ENCODE measurements around the gene CNTLN.

DNA sequence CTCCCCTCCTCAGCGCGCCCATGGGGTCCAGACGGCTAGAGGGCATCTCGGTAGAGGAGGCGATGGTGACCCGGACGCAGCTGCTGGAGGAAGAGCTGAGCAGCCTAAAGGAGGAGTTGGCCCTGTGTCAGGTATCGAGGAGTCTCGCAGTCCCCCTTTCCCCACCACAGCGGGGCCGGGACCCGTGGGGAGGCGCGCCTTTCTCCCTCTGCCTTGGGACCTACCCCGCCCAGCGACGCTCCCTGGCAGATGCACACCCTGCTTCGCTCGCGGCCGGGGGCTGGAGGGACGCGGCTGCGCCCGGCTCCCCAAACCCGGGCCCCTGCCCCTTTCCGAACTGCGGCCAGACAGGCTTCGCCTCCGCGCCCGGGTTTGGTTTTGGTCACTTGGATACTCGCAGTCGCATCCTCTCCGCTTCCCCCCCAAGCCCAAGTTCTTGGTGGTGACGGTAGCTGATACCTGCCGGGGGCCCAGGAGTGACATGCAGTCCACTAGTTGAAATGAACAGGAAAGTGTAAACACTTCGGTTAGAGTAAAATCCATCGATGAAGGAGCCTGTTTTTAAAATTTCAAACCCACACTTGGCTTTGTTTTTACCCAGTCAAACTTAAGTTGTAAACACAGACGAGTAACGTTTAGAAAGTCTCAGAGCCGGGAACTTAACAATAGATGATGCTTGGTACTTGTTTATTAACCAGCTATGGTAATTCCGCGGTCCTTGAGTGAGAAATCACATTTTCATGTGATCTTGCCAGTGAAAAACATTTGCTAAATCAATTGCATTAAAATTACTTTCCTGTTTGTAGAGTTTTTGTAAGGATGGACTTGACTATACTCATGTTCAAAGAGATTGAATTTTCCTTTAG lies 688 bp downstream of the CNTLN start:
- TF ChIP-seq EZH2 (IDR thresholded peaks at IDR 0.05) = no peak
- TF ChIP-seq, protein P1, sequence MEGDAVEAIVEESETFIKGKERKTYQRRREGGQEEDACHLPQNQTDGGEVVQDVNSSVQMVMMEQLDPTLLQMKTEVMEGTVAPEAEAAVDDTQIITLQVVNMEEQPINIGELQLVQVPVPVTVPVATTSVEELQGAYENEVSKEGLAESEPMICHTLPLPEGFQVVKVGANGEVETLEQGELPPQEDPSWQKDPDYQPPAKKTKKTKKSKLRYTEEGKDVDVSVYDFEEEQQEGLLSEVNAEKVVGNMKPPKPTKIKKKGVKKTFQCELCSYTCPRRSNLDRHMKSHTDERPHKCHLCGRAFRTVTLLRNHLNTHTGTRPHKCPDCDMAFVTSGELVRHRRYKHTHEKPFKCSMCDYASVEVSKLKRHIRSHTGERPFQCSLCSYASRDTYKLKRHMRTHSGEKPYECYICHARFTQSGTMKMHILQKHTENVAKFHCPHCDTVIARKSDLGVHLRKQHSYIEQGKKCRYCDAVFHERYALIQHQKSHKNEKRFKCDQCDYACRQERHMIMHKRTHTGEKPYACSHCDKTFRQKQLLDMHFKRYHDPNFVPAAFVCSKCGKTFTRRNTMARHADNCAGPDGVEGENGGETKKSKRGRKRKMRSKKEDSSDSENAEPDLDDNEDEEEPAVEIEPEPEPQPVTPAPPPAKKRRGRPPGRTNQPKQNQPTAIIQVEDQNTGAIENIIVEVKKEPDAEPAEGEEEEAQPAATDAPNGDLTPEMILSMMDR (IDR thresholded peaks at IDR 0.05 in 2 of 3, conservative IDR thresholded peaks at IDR 0.05 in 1 of 3; ENCODE audit: borderline replicate concordance in 1 of 3, insufficient read depth in 1 of 3, low read depth in 2 of 3, low read length in 2 of 3) = no peak
- TF ChIP-seq CEBPB (IDR thresholded peaks at IDR 0.05; ENCODE audit: low read depth) = no peak
- no peak for TF ChIP-seq SIN3A (IDR thresholded peaks at IDR 0.05; ENCODE audit: low read depth)
- TF ChIP-seq MAX (IDR thresholded peaks at IDR 0.05) = no peak
- TF ChIP-seq POLR2AphosphoS5 (IDR thresholded peaks at IDR 0.05; ENCODE audit: low read depth, low read length) = no peak
- no peak for TF ChIP-seq POLR2A (IDR thresholded peaks at IDR 0.05; ENCODE audit: borderline replicate concordance, extremely low read depth, insufficient read depth, insufficient read length)
- no peak for TF ChIP-seq EZH2phosphoT487 (IDR thresholded peaks at IDR 0.05; ENCODE audit: borderline replicate concordance)
- no peak for TF ChIP-seq YY1 (IDR thresholded peaks at IDR 0.05; ENCODE audit: extremely low read depth, insufficient replicate concordance, low read depth, low read length)
- no peak for TF ChIP-seq SRF (IDR thresholded peaks at IDR 0.05; ENCODE audit: low read depth)
- TF ChIP-seq JUND (IDR thresholded peaks at IDR 0.05) = no peak
- no peak for TF ChIP-seq EGR1 (IDR thresholded peaks at IDR 0.05; ENCODE audit: low read depth)
- TF ChIP-seq ATF3 (IDR thresholded peaks at IDR 0.05) = no peak

Data from HCT116 (cell line).